HG02642 (cell line): ENCODE measurements around the gene B9D1.

Experiments used
- ATAC-seq: cut with Tn5 transposase; IDR thresholded peaks from one replicate; pipeline ENCODE4 v1.9.1; 2021; ENCODE audit warnings: mild to moderate bottlenecking; ENCODE audit not compliant: unreplicated experiment, poor library complexity

B9D1 gene

DNA sequence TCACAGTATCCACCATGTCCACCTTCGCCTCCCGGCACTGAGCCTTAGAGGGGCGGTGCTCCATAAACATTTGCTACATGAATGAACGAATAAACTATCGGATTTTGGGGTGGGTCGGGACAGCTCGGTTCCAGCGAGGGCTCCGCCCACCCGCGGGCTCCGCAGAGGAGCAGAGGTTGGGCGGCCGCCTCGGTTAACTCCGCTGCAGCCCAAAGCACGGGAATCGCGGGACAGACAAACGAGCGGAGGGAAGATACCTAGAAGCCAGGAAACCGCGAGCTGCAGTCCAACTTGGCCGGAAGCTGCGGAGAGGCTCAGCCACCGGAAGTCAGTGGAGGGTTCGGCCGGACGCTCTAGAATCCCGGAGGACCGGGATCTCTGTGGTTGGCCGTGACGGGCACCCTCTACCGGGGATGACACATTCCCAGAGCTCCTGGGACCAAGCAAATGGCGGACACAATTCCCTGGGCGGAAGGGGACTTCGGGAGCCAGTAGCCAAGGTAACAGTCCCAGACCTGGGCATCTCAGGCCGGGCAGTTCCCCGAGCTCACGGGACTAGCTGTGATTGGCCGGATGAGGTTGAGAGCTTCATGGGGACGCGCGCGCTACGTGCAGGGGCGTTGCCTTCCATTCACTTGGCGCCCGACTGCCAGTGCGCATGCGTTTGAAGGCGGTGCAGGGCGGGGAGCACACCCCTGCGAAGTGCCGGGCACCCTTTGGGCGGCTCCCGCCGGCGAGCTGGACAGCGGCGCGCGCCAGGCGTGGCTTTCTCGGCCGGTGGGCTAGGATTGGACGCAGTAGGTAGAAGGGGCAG, 15.3 kb upstream of the B9D1 start:
- peak; percentile 90 for ATAC-seq

DNA sequence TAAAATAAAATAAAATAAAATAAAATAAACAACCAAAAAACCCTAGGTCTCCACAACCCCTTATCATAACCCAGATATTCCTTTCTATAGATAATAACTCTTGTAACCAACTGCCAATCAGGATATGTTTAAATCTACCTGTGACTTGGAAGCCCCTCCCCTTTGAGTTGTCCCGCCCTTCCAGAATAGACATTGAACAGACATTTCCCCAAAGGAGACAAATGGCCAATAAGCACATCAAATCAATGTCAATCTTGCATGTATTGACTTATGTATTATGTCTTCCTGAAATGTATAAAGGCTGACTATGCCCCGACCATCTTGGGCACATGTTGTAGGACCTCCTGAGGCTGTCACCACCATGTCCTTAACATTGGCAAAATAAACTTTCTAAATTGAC, 14.3 kb upstream of the B9D1 start:
- no peak for ATAC-seq

DNA sequence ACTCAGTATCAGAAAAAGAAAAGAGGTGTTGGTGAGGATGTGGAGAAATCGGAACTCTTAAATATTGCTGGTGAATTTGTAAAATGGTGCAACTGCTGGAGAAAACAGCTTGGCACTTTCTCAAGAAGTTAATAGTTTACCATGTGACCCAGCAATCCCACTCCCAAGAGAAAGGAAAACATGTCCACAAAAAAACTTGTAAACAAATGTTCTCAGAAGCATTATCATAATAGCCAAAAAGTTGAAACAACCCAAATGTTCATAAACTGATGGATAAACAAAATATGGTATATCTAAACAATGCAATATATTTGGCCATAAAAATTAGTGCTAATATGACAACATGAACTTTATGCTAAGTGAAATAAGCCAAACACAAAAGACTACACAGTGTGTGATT, 13.2 kb upstream of the B9D1 start:
- ATAC-seq = no peak

DNA sequence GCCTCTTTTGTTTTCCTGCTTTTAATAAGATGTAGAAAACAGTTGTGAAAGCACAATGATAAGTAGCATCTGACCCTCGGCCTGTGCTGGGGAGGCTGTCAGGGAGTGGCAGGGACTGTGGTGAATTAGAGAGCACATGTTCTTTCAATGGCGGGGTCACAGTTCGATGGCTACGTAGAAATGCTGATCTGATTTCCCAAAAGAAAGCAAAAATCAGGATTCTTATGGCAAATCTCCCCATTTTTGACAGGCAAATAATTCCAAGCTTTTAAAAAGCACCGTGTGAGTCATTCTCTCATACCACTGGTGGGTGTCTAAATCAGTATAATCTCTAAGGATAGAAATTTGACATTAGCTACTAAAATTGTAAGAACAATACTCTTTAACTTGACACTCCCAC, 11.6 kb upstream of the B9D1 start:
- no peak for ATAC-seq

DNA sequence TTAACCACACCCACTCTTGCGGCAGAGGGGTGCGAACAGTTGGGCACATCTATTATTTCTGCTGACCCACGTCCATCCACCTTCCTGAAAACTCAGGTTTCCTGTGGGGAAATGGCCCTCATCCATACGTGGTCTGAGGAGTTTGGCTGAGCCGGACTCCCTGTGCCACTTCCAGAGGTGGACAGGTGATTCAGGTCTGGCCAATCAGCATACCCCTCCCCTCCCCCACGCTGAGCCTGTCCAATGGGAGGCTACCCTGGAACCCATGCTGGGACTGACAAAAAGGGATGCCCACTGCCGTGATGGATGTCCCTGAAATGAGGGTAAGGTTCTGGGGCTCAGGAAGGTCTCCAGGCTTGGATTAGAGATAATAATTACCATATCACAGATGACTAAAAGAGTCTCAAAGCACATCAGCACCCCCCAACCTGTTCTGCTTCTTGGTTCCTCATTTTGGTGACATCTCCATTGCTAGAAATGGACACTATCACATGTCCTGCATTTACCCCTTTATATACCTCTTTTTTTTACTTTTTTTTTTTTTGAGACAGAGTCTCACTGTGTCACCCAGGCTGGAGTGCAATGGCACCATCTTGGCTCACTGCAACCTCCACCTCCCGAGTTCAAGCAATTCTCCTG, 10.5 kb upstream of the B9D1 start:
- ATAC-seq = no peak

DNA sequence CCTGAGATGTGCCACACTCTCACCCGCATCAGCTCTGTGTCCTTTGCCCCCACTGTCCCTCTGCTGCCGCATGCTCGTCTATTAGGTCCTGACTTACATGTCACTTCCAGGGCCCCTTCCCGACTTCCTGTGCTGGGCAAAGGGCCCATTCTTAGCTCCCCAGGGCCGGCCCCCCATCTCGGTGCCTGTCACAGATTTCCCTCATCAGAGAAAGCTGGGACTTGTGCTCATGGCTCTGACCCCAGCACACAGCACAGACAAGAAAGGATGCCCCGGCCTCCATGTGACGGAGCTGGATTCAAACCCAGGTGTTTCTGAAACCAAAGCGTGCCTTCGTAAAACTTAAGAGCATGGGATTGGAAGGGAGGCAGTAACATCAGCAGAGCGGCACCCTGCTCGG, 9.9 kb upstream of the B9D1 start:
- ATAC-seq = no peak

DNA sequence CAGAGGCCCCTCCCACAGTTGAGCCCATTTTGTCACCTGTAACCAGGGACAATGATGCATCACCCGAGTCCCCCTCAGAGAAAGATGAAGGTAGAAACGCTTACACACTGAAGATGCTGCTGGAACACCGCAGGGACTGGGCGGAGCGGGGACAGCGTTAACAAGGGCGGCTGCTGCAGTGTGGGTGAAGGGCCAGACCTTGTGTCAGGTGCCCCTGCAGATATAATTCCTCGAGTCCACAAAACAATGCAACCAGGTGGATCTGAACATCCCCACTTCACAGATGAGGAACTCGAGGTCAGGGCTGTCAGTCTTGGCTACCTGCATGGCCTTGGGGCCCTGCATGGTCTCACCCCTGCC, 9.5 kb upstream of the B9D1 start:
- ATAC-seq = no peak

DNA sequence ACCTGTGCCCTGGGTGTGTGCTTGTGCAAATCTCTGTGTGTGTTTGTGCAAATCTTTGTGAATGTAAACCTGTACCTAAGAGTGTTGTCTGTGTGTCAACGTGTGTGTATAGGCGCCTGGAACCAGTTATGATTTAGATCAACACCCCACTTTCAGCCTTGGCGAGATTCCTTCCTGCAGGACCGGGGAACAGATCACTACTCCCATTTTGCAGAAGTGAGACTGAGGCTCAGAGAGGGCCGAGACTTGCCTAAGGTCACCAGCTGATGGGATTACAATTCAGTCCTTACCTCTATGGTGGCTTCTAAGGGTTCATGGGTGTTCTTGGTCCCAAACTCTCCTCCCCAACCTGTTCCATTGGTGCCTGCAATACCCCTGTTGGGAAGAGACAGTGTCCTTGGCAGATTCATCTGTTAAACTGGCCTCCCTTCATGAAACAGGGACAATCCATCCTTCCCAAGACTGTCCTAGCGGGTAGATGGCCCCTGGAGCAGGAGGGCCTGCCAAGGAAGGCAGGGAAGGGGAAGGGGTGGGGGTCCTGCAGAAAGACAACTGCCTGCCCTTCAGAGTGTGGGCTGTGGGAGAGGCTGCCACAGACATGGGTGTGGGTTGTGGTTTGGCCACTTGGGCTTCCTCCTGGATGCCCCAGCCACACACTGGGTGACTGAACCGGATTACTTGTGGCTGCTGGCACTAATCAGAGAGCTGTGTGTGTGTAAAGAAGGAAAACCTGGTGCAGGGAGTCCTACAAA, 8.9 kb upstream of the B9D1 start:
- no peak for ATAC-seq

DNA sequence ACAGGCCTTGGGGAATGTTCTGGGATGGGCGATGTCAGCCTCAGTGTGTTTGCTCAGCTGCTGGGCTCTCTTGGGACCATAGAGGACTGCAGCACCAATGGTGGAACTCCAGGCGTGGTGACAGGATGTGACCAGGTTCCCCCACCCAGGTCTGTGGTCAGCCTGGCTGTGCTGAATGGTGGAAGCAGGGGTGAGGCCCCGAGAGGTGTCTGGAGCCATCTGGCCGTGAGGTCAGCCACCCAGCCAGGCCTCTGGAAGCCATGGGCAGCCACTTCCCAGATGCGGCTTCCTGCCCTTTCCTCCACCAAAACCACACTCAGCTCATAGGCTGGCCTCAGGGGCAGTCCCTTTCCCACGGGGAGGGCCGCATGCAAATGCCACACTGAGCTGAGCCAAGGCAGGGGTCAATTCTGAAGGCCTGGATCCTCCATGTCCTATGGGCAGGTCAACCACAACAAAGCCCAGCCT, 8.0 kb upstream of the B9D1 start:
- peak; percentile 43 for ATAC-seq

DNA sequence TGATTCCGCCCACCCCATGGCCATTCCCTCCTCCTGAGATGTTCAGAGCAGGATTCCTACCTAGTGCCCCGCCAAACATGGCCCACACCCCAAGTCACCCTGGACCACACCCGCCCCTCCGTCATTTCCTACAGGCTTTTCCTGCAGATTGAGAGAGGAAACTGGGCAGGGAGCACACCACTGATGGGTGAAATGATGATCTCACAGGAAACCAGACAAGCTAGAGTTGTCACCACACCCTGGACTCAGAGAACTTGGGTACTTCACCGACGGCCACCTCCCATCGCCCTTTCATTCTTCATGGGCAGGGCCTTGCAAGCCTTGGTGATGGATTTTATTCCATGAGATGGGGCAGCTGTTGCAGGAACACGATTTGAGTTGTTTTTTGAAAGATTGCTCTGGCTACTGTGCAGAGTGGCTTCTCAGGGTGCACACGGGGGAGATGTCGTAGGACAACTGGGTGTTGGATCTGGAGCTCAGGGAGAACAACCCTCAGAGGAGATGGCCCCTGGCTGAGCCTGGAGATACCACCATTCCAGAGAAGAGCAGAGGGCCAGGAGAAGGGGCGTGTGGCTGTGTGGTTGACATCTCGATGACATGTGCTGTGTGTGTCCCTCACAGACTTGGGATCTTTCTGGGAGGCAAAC, 7.4 kb upstream of the B9D1 start:
- no peak for ATAC-seq

DNA sequence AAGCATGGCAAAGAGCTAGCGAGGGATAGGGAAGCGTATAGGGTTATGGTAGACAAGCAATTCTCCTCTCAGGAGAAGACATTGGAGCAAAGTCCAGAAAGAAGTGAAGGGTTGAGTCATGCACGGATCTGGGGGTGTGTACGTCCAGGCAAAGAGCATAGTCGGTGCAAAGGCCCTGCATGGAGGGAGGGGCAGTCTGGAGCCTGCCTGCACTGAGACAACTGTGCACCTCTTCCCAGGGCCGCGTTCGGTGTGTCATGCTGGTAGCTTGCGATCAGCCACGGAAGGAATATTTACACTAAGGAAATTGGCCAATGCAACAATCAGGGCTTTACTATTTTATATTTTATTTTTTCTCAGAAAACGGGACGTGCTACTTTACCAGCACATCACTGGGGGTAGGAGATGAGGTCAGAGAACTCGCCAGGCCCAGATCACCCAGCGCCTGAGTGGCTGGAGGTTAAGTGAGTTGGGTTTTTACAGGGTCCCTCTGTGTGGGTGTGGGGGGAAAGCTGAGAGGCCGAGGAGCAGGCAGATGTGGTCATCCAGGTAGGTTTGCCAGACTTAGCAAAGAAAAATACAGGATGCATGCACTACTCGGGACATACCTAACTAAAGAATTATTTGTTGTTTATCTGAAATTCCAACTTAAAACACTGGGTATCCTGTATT, 6.7 kb upstream of the B9D1 start:
- no peak for ATAC-seq

DNA sequence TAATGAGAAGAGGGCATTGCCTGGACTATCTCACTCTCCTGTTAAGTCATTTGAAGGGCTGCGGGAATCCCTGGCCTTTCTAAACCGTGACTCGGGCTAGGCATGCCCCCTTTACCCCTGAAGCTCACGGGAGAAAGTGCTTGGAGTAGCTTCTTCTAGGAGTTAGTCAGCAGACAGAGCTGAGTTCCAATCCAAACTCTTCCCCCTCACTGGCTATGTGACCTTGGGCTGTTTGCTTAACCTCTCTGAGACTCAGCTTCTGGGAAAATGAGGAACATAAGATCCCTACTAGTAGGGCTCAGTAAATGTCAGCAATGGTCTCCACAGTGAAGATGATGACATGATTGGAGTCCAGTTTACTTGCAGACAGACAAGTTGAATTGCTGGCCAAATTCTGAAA, 5.7 kb upstream of the B9D1 start:
- no peak for ATAC-seq

DNA sequence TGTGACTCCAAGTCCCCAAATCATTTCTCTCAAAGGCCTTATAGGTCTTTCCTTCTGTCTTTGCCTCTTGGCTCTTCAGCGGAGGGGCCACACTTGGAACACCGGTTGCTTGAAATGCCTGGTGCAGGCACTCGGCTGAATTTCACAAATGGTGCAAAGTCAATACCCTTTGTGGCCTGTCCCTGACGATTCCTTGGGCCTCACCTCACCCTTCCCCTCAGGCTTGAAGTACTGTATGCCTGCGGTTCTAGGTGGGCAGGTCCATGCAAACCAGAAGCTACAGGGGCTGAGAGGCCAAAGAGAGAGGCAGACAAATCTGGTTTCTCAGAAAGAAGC, 4.1 kb upstream of the B9D1 start:
- no peak for ATAC-seq

DNA sequence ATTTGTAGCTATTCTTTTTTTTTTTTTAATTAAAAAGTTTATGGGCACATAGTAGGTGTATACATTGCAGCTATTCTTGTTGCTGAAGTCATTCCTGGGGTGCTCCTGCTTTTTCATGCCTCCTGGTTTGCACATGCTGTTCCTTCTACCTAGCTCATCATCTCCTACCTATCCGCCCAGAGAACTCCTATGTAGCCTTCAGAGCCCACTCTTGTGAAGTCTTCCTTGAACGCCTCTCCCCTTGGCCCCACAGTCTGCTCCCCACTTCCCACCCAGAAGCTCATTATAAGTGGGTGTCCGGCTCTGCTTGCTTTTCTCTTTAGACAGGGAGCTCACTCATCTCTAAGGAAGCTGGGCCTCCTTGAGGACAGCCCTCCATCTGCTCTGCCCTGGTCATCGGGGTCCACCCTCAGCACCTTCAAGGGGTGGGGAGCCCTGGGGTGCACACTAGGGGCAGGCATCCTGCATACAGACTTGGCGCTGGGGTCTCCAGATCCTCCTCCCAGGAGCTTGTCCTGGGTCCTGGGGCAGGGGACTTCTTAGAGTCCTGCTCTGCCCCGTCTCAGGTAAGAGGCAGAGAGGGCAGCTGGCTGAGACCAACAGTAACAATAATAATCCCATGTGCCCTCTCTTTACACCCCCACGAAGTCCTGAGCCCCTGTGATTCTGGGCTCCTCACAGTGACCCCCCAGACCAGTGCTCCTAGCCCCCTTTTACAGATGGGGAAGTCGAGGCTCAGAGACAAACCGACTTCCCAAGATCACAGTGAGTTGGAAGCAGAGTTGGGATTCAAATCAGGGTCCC, 3.5 kb upstream of the B9D1 start:
- ATAC-seq = no peak

DNA sequence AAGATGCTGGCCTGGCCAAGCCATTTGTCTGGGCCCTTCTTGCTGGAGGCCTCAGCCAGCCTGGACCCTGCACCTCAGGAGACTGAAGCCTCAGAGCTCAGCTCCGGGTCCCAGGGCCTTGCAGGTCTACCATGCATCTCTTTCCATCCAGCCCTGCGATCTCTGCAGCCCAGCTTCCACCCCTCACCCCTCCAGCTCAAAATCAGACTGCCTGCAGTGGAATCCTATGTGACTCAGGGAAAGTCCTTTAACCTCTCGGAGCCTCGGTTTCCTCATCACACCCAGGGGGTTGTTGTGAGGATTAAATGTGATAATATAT, 2.9 kb upstream of the B9D1 start:
- ATAC-seq = no peak

DNA sequence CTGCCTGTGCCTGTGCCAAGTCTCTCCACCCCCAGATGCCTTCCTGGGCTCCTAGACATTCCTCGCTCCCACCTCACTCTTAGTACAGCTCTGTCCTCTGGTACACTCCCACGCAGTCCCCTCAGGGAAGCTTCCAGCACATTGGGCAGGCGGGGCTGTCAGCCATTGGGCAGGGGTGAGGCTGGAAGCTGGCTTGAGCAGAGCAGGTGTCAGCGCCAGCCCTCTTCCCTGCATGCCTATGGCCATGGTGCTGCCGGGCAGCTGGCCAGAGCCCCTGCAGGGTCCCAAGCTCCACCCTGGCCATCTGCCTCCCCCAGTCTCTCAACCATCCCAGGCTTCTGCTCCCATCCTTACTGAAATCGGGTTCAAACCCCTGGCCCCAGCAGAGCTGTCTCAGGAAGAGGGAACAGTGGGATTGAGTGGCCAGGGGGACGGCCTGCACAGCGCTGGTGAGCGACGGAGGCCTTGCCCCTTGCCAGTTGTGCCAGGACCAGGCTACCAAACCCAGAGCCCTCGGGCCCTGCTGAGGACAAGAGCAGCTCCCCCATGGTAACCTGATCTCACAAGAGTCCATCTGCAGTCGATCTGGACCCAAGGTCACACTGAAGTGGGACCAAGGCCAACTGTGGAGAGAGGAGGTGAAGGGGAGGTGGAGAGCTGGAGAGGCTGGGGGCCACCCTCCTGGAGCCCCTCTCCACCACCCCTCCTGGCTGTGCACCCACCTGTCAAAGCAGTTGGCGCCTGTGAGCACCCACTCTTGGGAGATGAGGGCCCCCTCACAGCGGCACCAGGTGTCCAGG, 2.4 kb upstream of the B9D1 start:
- no peak for ATAC-seq

DNA sequence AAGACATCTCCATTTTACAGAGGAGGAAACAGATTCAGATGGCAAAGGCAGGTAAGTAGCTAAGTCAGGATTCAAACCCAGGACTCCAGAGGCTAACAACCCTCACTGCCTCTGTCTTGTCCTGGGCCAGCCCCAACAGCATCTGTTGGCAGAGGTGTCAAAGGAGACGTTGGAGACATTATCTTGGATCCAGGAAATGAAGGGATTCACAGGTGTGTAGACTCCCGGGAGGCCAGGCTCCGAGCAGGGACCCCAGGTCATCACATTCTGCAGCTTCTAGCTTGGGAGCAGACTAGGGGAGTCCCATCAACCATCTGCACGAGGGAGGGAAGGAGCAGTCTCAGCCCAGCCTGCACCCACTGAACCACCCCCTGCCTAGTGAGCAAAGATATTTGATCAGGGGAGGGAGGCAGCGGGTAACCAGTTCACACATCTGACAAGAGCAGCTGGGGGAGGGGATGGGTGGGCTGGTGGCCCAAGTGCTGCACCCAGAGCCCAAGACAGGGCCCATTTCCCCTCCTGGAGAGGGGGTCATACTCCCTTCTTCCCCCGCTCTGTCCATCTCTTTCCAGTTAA, 1.0 kb upstream of the B9D1 start:
- ATAC-seq = no peak

DNA sequence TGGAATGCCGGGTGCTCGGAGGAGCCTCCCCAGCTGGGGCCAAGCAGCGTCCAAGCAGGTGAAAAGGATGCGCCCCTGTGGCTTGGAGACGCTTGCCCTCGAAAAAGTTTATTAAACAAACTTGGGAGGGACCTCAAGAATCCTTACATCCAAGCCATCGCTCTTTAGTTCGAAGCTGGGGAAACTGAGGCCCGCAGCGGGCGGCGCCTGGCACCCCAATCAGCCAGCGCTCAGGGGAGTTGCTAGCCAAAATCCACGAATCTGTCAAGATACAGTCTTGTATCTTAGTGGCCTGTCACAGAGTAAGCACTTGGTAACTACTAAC, 553 bp upstream of the B9D1 start:
- no peak for ATAC-seq

DNA sequence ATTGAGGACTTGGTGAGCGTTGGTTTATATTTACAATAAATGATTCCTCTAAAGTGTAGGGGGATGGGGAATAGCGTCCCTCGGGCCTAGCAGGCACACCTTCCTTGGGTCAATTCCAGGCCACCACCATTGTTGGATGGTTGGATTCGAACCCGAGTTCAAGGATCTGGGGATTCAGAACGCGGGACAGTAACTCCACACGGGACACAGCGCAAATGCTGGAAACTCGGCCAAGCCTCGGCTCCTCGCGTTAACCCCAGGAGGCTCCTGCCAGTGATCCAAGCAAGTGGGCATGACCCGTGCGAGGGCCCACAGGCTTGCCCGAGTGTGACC, 613 bp downstream of the B9D1 start:
- ATAC-seq = no peak
